SK-N-SH treated with all-trans-retinoic acid at 6 μM for 48 hours (cell line): ENCODE data around the gene TNC.

Experiments
- OSR1 ChIP-seq: fragments of 250-450 bp; sonication (Bioruptor Pico); IDR thresholded peaks from 2 replicates; pipeline ENCODE4 v1.8.0; 2022; ENCODE audit warnings: moderate library complexity, mild to moderate bottlenecking, inconsistent platforms
- RARB ChIP-seq: fragments of 250-450 bp; sonication (Bioruptor Pico); IDR thresholded peaks from 2 replicates; pipeline ENCODE4 v1.8.0; 2021; ENCODE audit warnings: mild to moderate bottlenecking, moderate library complexity
- TOX ChIP-seq: fragments of 250-450 bp; sonication (Bioruptor Pico); IDR thresholded peaks from 2 replicates; pipeline ENCODE4 v1.8.0; 2021; ENCODE audit warnings: mild to moderate bottlenecking, moderate library complexity, borderline replicate concordance
- ZC3H10 ChIP-seq: fragments of 250-450 bp; sonication (Bioruptor Pico); IDR thresholded peaks from 2 replicates; pipeline ENCODE4 v1.5.1; 2021; ENCODE audit warnings: mild to moderate bottlenecking, moderate library complexity
- ZNF8 ChIP-seq: fragments of 450-650 bp; formaldehyde crosslinking; IDR thresholded peaks from 2 replicates; pipeline ENCODE4 v1.5.0; 2020; ENCODE audit warnings: mild to moderate bottlenecking, moderate library complexity
- TF ChIP-seq, protein P1 (sequence below): fragments of 250-450 bp; sonication (Bioruptor Pico); IDR thresholded peaks from 2 replicates; pipeline ENCODE4 v1.8.0; 2020; ENCODE audit warnings: mild to moderate bottlenecking, moderate library complexity, borderline replicate concordance
- TF ChIP-seq, protein P2 (sequence below): fragments of 250-450 bp; sonication (Bioruptor Pico); IDR thresholded peaks from 2 replicates; pipeline ENCODE4 v1.5.1; 2020; ENCODE audit warnings: low read depth, mild to moderate bottlenecking, moderate library complexity

DNA sequence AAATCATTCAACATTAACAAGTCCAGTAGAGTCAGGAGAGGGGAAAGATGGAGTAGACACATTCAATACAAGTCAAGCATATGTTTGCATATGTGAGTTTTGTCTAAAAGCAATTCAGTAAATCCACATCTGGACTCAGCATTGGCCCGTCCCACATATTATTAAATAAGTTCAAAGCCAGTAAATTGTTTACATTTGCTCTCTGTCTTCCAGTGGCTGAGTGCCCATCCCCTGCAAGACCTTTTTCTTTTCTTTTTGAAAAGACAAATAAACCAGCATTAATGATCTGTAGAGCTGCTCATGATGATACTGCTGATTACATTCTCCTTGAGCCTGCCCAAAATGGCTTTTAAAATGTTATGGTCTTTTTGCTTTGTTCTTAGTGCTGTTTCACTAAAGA lies 71.1 kb downstream of the TNC start:
- TF ChIP-seq, protein P1, sequence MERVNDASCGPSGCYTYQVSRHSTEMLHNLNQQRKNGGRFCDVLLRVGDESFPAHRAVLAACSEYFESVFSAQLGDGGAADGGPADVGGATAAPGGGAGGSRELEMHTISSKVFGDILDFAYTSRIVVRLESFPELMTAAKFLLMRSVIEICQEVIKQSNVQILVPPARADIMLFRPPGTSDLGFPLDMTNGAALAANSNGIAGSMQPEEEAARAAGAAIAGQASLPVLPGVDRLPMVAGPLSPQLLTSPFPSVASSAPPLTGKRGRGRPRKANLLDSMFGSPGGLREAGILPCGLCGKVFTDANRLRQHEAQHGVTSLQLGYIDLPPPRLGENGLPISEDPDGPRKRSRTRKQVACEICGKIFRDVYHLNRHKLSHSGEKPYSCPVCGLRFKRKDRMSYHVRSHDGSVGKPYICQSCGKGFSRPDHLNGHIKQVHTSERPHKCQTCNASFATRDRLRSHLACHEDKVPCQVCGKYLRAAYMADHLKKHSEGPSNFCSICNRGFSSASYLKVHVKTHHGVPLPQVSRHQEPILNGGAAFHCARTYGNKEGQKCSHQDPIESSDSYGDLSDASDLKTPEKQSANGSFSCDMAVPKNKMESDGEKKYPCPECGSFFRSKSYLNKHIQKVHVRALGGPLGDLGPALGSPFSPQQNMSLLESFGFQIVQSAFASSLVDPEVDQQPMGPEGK = no peak
- TF ChIP-seq, protein P2, sequence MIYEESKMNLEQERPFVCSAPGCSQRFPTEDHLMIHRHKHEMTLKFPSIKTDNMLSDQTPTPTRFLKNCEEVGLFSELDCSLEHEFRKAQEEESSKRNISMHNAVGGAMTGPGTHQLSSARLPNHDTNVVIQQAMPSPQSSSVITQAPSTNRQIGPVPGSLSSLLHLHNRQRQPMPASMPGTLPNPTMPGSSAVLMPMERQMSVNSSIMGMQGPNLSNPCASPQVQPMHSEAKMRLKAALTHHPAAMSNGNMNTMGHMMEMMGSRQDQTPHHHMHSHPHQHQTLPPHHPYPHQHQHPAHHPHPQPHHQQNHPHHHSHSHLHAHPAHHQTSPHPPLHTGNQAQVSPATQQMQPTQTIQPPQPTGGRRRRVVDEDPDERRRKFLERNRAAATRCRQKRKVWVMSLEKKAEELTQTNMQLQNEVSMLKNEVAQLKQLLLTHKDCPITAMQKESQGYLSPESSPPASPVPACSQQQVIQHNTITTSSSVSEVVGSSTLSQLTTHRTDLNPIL (CRISPR knock-in tag) = no peak
- no peak for TF ChIP-seq ZC3H10
- no peak for TF ChIP-seq RARB (CRISPR knock-in tag)
- no peak for TF ChIP-seq TOX (CRISPR knock-in tag)
- TF ChIP-seq OSR1 (CRISPR knock-in tag) = no peak
- no peak for TF ChIP-seq ZNF8 (CRISPR knock-in tag)
